HAP-1 (cell line): ENCODE results near the gene C22orf39.

ENCODE experiments used
- DNase-seq, 2 experiments: peaks; one replicate each; pipeline ENCODE4 v3.0.0-alpha.2; 2016 to 2020; ENCODE audit warnings: low spot score in 2 of 2
- H3K27me3 ChIP-seq: fragments of 250-450 bp; sonication (Bioruptor Pico); 2 replicates; pipeline ENCODE4 v1.5.1; 2020; ENCODE audit warnings: low read depth, mild to moderate bottlenecking, moderate library complexity
- H3K36me3 ChIP-seq: fragments of 250-450 bp; sonication (Bioruptor Pico); replicated peaks from 2 replicates; pipeline ENCODE4 v1.5.1; 2020; ENCODE audit warnings: mild to moderate bottlenecking
- H3K4me1 ChIP-seq: fragments of 250-450 bp; sonication (Bioruptor Pico); 2 replicates; pipeline ENCODE4 v1.5.1; 2020; ENCODE audit warnings: mild to moderate bottlenecking
- H3K4me3 ChIP-seq: fragments of 250-450 bp; sonication (Bioruptor Pico); 2 replicates; pipeline ENCODE4 v1.5.1; 2020; ENCODE audit warnings: mild to moderate bottlenecking, moderate library complexity
- H3K9me3 ChIP-seq: fragments of 250-450 bp; sonication (Bioruptor Pico); 2 replicates; pipeline ENCODE4 v1.5.1; 2020; ENCODE audit warnings: mild to moderate bottlenecking, moderate library complexity
- in situ Hi-C: fragments of 300-500 bp; cut with MboI; formaldehyde crosslinking; loops from 3 replicates; pipeline ENCODE4 v1.14.3; 2020; ENCODE audit warnings: low sequenced_read_pairs, inconsistent platforms, mixed read lengths

The C22orf39 gene

GRCh38 chr22:19466848-19467752 lies 19.6 kb upstream of the C22orf39 start:
- Histone ChIP-seq H3K9me3 (no peaks in the 10 kb centered on the region), H3K27me3 (no peaks in the 10 kb centered on the region), H3K4me3 (no peak overlapping the region), H3K4me1 (no peaks in the 10 kb centered on the region; the same call in 1 of the 2 replicates), H3K36me3 (peaks cover 91% of the 10 kb centered on the region)
- no peak for DNase-seq
- in situ Hi-C loops, result no loop called here

DNA sequence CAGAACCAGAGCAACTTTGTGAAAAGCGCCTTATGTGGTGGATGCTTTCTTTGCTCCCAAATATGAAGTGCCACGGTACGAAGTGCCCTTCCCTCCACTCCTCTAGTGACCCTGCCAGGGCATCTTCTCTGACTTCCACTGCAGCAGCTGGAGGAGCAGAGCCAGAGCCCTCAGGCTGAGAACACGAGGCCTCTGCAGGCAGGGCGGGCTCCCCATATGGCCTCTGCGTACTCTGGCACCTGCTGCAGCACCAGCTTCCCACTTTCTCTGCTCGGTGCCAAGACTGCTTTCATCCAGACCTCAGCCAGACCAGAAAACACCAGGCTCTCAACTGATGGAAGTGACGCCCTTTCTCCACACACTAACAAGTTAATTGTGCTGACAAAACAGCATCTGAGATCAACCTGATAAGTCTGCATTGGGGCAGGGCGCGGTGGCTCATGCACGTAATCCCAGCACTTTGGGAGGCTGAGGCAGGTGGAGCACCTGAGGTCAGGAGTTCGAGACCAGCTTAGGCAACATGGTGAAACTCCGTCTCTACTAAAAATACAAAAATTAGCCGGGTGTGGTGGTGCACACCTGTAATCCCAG lies 18.7 kb upstream of the C22orf39 start:
- H3K4me1 ChIP-seq, result no peaks in the 10 kb centered on the region; the same call in 1 of the 2 replicates
- in situ Hi-C loops, result no loop called here
- DNase-seq, result no peak

DNA sequence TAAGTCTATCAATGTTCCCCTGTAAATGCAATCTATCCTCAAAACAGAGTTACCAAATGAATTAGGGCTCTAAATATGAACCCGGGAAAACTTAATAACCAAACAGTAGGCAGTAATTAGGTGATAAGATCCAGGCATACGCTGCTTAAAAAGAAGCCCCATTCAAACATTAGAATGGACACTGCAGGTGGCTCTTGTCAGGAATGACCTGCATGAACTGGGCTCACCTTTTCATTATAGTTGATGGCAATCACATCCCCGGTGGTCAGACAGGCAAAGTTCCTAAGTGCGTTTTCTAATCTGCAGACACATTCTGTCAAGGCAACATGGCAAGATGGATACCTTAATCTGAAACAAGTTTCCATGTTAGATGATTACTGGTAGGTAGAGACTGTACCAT lies 17.5 kb upstream of the C22orf39 start:
- no peaks in the 10 kb centered on the region for H3K27me3 ChIP-seq
- no peaks in the 10 kb centered on the region for H3K9me3 ChIP-seq
- in situ Hi-C loops, result no loop called here
- no peak overlapping the region for H3K4me3 ChIP-seq
- H3K4me1 ChIP-seq, result no peaks in the 10 kb centered on the region; the same call in 1 of the 2 replicates
- peaks cover 82% of the 10 kb centered on the region for H3K36me3 ChIP-seq
- no peak for DNase-seq

More for the DNA sequence above, 18.7 kb upstream of the C22orf39 start:
- no peaks in the 10 kb centered on the region for H3K9me3 ChIP-seq
- H3K4me3 ChIP-seq, result no peak overlapping the region
- H3K36me3 ChIP-seq, result peaks cover 83% of the 10 kb centered on the region
- no peaks in the 10 kb centered on the region for H3K27me3 ChIP-seq

DNA sequence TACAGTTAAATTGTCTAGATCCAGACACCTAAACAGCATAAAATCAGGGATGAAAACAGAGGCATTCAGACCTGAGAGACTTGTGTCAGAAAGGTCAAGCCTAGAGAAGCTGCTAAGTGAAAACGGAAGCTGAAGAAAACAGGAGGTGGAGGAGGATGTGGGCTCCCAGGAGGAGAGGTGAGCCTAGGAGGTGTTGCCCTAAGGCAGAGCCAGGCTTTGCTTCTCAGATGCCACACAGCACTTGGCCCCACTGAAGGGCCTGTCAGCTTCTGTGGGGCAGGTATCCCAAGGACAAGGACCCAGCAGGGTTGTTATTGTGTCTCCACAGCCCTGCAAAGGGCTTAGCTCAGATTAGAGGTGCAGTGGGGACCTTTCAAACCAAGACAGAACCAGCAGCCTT lies 17.0 kb upstream of the C22orf39 start:
- H3K4me1 ChIP-seq, result no peaks in the 10 kb centered on the region; the same call in 1 of the 2 replicates
- no peak for DNase-seq
- H3K27me3 ChIP-seq, result no peaks in the 10 kb centered on the region
- H3K4me3 ChIP-seq, result no peak overlapping the region
- in situ Hi-C loops, result no loop called here
- H3K9me3 ChIP-seq, result no peaks in the 10 kb centered on the region
- peaks cover 80% of the 10 kb centered on the region for H3K36me3 ChIP-seq

GRCh38 chr22:19463491-19464469 lies 16.3 kb upstream of the C22orf39 start:
- DNase-seq, result peak in 1 of 2 experiments; percentile 41
- Histone ChIP-seq H3K27me3 (no peaks in the 10 kb centered on the region), H3K9me3 (no peaks in the 10 kb centered on the region), H3K36me3 (peaks cover 73% of the 10 kb centered on the region), H3K4me1 (peaks cover 4% of the 10 kb centered on the region), H3K4me3 (no peak overlapping the region)
- in situ Hi-C loops, result no loop called here

DNA sequence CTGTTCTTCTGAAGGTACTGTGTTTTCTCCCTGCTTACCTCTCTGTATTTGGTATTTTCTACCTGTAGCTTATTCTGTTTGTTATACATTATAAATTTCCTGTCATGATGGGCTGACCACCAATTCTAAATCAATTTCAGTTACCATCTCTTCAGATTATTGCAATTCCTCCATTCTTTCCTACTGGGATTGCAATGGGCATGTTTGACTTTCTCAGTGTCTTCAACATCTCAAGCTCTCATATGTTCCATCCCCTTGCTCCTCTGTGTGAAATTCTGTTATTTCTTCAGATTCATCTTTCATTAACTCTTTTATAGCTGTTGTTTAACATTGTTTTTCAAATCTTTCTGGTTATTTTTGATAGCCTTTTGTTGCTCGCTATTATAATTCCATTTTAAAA lies 15.5 kb upstream of the C22orf39 start:
- in situ Hi-C loops, result no loop called here
- Histone ChIP-seq H3K27me3 (no peaks in the 10 kb centered on the region), H3K36me3 (peaks cover 69% of the 10 kb centered on the region), H3K9me3 (no peaks in the 10 kb centered on the region), H3K4me3 (no peak overlapping the region), H3K4me1 (peaks cover 4% of the 10 kb centered on the region)
- DNase-seq, result no peak

GRCh38 chr22:19461506-19461905 lies 14.0 kb upstream of the C22orf39 start:
- in situ Hi-C loops, result no loop called here
- H3K36me3 ChIP-seq, result peaks cover 68% of the 10 kb centered on the region
- no peak for DNase-seq
- H3K4me1 ChIP-seq, result peaks cover 4% of the 10 kb centered on the region
- H3K9me3 ChIP-seq, result no peaks in the 10 kb centered on the region
- no peaks in the 10 kb centered on the region for H3K27me3 ChIP-seq
- no peak overlapping the region for H3K4me3 ChIP-seq

- H3K4me1 ChIP-seq, result peaks cover 4% of the 10 kb centered on the region
- no peaks in the 10 kb centered on the region for H3K9me3 ChIP-seq
- in situ Hi-C loops, result no loop called here
- no peaks in the 10 kb centered on the region for H3K27me3 ChIP-seq
- DNase-seq, result no peak
- peaks cover 70% of the 10 kb centered on the region for H3K36me3 ChIP-seq
- no peak overlapping the region for H3K4me3 ChIP-seq
These were observed 12.5 kb upstream of the C22orf39 start for GRCh38 chr22:19460036-19460435.

DNA sequence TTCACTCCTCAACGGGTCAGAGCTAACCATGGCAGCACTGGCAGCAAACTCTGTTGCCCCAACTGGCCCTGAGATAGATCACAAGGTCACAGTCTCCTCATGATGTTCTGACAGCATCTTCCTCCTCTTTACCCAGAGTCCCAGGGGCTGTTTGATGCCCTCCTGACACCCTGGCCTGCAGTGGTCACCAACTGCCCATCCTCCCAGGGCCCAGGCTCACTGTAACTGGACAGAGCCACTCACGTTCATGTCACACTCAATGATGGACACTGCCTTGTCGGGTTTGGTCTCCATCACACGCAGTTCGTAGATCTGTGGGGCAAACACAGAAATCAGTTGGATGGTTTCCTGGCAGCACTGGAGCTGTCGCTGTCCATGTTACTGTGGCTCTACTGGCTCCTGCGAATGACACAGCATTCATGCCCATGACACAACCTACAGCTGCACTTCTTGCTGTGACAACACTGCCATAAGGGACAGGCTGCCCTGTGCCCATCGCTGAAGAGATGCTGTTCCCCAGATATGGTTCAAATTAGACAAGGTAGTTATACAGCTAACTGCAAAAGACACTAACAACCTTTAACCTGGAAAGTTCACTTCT lies 10.4 kb upstream of the C22orf39 start:
- H3K4me1 ChIP-seq, result peaks cover 4% of the 10 kb centered on the region; the same call in 1 of the 2 replicates
- DNase-seq, result no peak
- no peak overlapping the region for H3K4me3 ChIP-seq
- H3K36me3 ChIP-seq, result peaks cover 70% of the 10 kb centered on the region
- in situ Hi-C loops, result no loop called here
- no peaks in the 10 kb centered on the region for H3K9me3 ChIP-seq
- H3K27me3 ChIP-seq, result no peaks in the 10 kb centered on the region

DNA sequence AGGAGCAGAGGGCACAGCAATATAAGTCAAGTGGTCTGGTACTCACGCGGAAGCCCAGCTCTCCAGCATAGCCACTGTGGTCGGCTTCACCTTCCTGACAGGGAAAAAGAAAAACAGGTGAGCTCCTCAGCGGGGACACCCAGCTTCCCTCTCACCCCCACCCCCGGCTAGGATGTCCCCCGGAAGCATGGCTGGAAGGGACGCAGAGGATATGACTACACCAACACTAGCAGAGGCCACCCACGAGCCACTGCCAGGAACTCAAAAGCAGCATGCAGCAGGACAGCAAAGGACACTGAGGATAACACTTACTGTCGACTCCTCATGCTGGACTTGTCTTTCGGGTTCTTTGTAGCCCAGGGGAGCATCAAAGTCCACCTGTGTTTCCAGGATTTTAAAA lies 9.0 kb upstream of the C22orf39 start:
- in situ Hi-C loops, result no loop called here
- no peak for DNase-seq

GRCh38 chr22:19455585-19456370 lies 8.3 kb upstream of the C22orf39 start:
- peaks cover 4% of the 10 kb centered on the region; the same call in 1 of the 2 replicates for H3K4me1 ChIP-seq
- DNase-seq, result no peak
- H3K4me3 ChIP-seq, result no peak overlapping the region
- peaks cover 73% of the 10 kb centered on the region for H3K36me3 ChIP-seq
- no peaks in the 10 kb centered on the region for H3K9me3 ChIP-seq
- in situ Hi-C loops, result no loop called here
- no peaks in the 10 kb centered on the region for H3K27me3 ChIP-seq

More for the DNA sequence above, 9.0 kb upstream of the C22orf39 start:
- H3K4me3 ChIP-seq, result no peak overlapping the region
- peaks cover 71% of the 10 kb centered on the region for H3K36me3 ChIP-seq
- no peaks in the 10 kb centered on the region for H3K27me3 ChIP-seq
- no peaks in the 10 kb centered on the region for H3K9me3 ChIP-seq
- H3K4me1 ChIP-seq, result peaks cover 4% of the 10 kb centered on the region; the same call in 1 of the 2 replicates

DNA sequence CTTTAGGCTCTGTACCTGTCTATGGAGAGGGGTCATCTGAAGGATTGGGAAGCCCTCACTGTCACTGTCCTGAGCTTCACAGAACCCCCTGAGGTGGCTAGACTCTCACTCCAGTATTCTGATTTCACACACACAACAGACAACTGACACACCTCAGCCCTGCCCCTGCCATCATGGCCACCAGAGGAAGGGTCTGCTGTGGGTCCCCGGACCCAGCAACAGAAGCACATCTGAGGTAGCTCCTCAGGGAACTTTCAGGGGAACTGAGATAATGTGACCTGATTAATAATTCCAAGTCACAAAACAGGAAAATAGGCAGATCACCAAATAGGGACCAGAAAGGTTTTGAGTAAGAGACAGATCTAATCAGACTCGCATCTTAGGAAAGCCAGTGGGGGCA lies 7.5 kb upstream of the C22orf39 start:
- Histone ChIP-seq H3K4me1 (peaks cover 4% of the 10 kb centered on the region; the same call in 1 of the 2 replicates), H3K4me3 (no peak overlapping the region), H3K27me3 (no peaks in the 10 kb centered on the region), H3K36me3 (peaks cover 71% of the 10 kb centered on the region), H3K9me3 (no peaks in the 10 kb centered on the region)
- DNase-seq, result no peak
- in situ Hi-C loops, result no loop called here
